ENCODE measurements around the gene PNLIPRP1.

- TF ChIP-seq, protein P1, sequence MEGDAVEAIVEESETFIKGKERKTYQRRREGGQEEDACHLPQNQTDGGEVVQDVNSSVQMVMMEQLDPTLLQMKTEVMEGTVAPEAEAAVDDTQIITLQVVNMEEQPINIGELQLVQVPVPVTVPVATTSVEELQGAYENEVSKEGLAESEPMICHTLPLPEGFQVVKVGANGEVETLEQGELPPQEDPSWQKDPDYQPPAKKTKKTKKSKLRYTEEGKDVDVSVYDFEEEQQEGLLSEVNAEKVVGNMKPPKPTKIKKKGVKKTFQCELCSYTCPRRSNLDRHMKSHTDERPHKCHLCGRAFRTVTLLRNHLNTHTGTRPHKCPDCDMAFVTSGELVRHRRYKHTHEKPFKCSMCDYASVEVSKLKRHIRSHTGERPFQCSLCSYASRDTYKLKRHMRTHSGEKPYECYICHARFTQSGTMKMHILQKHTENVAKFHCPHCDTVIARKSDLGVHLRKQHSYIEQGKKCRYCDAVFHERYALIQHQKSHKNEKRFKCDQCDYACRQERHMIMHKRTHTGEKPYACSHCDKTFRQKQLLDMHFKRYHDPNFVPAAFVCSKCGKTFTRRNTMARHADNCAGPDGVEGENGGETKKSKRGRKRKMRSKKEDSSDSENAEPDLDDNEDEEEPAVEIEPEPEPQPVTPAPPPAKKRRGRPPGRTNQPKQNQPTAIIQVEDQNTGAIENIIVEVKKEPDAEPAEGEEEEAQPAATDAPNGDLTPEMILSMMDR (conservative IDR thresholded peaks at IDR 0.05): no peak
- no peak for TF ChIP-seq ZFX (IDR thresholded peaks at IDR 0.05)
These were observed 3.8 kb downstream of the PNLIPRP1 start for GRCh38 chr10:116594525-116595035.
